ENCODE data around the gene CPB2. TPM values are rescaled to one million over a fixed set of nuclear protein-coding genes. Genes with fewer than 3 reads are reported as not detected.

CPB2 gene
- polyA plus RNA-seq, 1 donor (not counting 4 experiments of a cell fraction or from before 2014, with no cell fraction given) = 0.26 TPM

DNA sequence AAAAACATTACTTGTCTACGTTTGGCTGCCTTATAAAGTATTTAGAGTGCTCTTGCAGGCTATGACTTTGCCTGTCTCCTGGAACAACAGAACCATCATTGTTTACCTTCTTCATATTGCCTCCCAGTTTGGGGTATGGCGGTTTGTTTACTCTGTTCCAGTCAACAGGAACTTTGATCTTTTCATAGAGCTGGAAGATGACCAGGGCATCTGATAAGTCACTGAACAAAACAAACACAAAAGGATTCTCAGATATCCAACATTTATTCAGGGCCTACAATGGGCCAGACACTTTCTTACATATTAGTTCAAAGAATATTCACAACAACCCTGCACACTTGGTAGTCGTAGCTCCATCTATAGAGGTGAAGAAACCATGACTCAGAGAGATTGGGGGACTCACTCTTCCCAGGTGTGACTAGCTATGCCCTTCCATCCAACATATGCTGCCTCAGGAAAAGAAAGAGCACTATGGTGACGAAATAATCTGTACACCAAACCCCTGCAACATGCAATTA is 38.4 kb upstream of the CPB2 start:
- no peak overlapping the region for H3K4me2 ChIP-seq (ENCODE audit: control insufficient read depth, extremely low read depth, insufficient read depth, low read depth, low read length)
- H3K27me3 ChIP-seq (ENCODE audit: control insufficient read depth, extremely low read depth, insufficient read depth, low read length) = no peaks in the 10 kb centered on the region
- H3K4me1 ChIP-seq (ENCODE audit: control insufficient read depth, extremely low read depth, insufficient read depth, low read length) = no peaks in the 10 kb centered on the region
- dilution Hi-C loops (cut with MboI; ENCODE audit: extremely low pct_ligation_motif_present, low sequenced_read_pairs) = no loop called here
- no peak for DNase-seq (ENCODE audit: low read depth, low spot score)
- no peaks in the 10 kb centered on the region for H3K9me3 ChIP-seq (ENCODE audit: control insufficient read depth, low read depth, low read length)
- no peaks in the 10 kb centered on the region for H3K9me1 ChIP-seq (ENCODE audit: control insufficient read depth, extremely low read depth, insufficient read depth, low read length)
- TF ChIP-seq, protein P1, sequence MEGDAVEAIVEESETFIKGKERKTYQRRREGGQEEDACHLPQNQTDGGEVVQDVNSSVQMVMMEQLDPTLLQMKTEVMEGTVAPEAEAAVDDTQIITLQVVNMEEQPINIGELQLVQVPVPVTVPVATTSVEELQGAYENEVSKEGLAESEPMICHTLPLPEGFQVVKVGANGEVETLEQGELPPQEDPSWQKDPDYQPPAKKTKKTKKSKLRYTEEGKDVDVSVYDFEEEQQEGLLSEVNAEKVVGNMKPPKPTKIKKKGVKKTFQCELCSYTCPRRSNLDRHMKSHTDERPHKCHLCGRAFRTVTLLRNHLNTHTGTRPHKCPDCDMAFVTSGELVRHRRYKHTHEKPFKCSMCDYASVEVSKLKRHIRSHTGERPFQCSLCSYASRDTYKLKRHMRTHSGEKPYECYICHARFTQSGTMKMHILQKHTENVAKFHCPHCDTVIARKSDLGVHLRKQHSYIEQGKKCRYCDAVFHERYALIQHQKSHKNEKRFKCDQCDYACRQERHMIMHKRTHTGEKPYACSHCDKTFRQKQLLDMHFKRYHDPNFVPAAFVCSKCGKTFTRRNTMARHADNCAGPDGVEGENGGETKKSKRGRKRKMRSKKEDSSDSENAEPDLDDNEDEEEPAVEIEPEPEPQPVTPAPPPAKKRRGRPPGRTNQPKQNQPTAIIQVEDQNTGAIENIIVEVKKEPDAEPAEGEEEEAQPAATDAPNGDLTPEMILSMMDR (optimal IDR thresholded peaks at IDR 0.05 in 1 of 3, IDR thresholded peaks at IDR 0.05 in 1 of 3, conservative IDR thresholded peaks at IDR 0.05 in 1 of 3; ENCODE audit: extremely low read depth in 1 of 3, insufficient read depth in 2 of 3, low read length in 3 of 3) = no peak
- TF ChIP-seq EZH2 (IDR thresholded peaks at IDR 0.05; ENCODE audit: low read length) = no peak
- no peak overlapping the region for H3K4me3 ChIP-seq (ENCODE audit: control insufficient read depth in 2 of 3, extremely low read depth in 1 of 3, insufficient read depth in 2 of 3, low read depth in 1 of 3, low read length in 3 of 3)
- no peak for FAIRE-seq
- no peak overlapping the region for H3K9ac ChIP-seq (ENCODE audit: control insufficient read depth, extremely low read depth, insufficient read depth, low read length)
- no peaks in the 10 kb centered on the region for H4K20me1 ChIP-seq (ENCODE audit: control insufficient read depth, extremely low read depth, insufficient read depth, low read length)
- no peak overlapping the region for H2AFZ ChIP-seq (ENCODE audit: control insufficient read depth, low read length)
- no peaks in the 10 kb centered on the region for H3K36me3 ChIP-seq (ENCODE audit: control insufficient read depth in 2 of 2, extremely low read depth in 1 of 2, insufficient read depth in 2 of 2, low read length in 2 of 2)
- H3K79me2 ChIP-seq (ENCODE audit: control insufficient read depth, insufficient read depth, low read length) = no peaks in the 10 kb centered on the region
- H3K27ac ChIP-seq (ENCODE audit: control insufficient read depth, insufficient read depth, low read length) = no peak overlapping the region

DNA sequence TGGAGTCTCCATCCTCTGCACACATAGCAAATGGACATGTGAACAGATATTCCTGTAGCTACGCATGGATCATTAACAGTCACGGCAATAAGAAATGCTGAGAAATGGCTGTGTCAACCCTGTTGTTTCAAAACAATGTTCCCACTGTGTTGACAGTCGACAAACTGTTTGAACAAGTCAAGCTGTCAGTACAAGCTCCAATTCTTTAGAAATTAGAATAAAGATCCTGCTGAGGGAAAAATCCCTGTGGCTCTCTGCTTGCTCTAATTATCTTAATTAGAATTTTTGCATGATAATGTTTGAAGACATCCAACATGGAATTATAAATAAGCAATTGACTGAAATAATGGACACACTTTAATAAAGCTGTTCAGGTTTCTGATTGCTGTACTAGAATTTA is 37.9 kb upstream of the CPB2 start:
- H3K9me3 ChIP-seq (ENCODE audit: control insufficient read depth, low read depth, low read length) = no peaks in the 10 kb centered on the region
- no peaks in the 10 kb centered on the region for H3K27me3 ChIP-seq (ENCODE audit: control insufficient read depth, extremely low read depth, insufficient read depth, low read length)
- H3K27ac ChIP-seq (ENCODE audit: control insufficient read depth, insufficient read depth, low read length) = no peak overlapping the region
- H2AFZ ChIP-seq (ENCODE audit: control insufficient read depth, low read length) = no peak overlapping the region
- no peaks in the 10 kb centered on the region for H3K36me3 ChIP-seq (ENCODE audit: control insufficient read depth in 2 of 2, extremely low read depth in 1 of 2, insufficient read depth in 2 of 2, low read length in 2 of 2)
- no peaks in the 10 kb centered on the region for H3K79me2 ChIP-seq (ENCODE audit: control insufficient read depth, insufficient read depth, low read length)
- DNase-seq (ENCODE audit: low read depth, low spot score) (no peak), FAIRE-seq (no peak)
- H3K4me2 ChIP-seq (ENCODE audit: control insufficient read depth, extremely low read depth, insufficient read depth, low read depth, low read length) = no peak overlapping the region
- H3K9me1 ChIP-seq (ENCODE audit: control insufficient read depth, extremely low read depth, insufficient read depth, low read length) = no peaks in the 10 kb centered on the region
- H3K4me1 ChIP-seq (ENCODE audit: control insufficient read depth, extremely low read depth, insufficient read depth, low read length) = no peaks in the 10 kb centered on the region
- no peak overlapping the region for H3K4me3 ChIP-seq (ENCODE audit: control insufficient read depth in 2 of 3, extremely low read depth in 1 of 3, insufficient read depth in 2 of 3, low read depth in 1 of 3, low read length in 3 of 3)
- H4K20me1 ChIP-seq (ENCODE audit: control insufficient read depth, extremely low read depth, insufficient read depth, low read length) = no peaks in the 10 kb centered on the region
- no peak overlapping the region for H3K9ac ChIP-seq (ENCODE audit: control insufficient read depth, extremely low read depth, insufficient read depth, low read length)
- dilution Hi-C loops (cut with MboI; ENCODE audit: extremely low pct_ligation_motif_present, low sequenced_read_pairs) = no loop called here
- TF ChIP-seq, protein P1 (optimal IDR thresholded peaks at IDR 0.05 in 1 of 3, IDR thresholded peaks at IDR 0.05 in 1 of 3, conservative IDR thresholded peaks at IDR 0.05 in 1 of 3; ENCODE audit: extremely low read depth in 1 of 3, insufficient read depth in 2 of 3, low read length in 3 of 3) = no peak
- TF ChIP-seq EZH2 (IDR thresholded peaks at IDR 0.05; ENCODE audit: low read length) = no peak
